HG02798 (cell line): ENCODE data around the gene TCF7.
A peak's percentile ranks its signal among the peaks of the same experiment; 100 is the strongest.

Experiments used
- ATAC-seq: cut with Tn5 transposase; IDR thresholded peaks from one replicate; pipeline ENCODE4 v1.9.1; 2021; ENCODE audit warnings: mild to moderate bottlenecking; ENCODE audit not compliant: unreplicated experiment, poor library complexity

TCF7 gene

GRCh38 chr5:134174841-134175839 is 60.7 kb downstream of the TCF7 start:
- no peak for ATAC-seq

GRCh38 chr5:134175921-134176510 is 61.5 kb downstream of the TCF7 start:
- peak; percentile 25 for ATAC-seq

GRCh38 chr5:134176511-134177368 is 62.3 kb downstream of the TCF7 start, which contains the start of gene SKP1:
Gene SKP1, minus strand, starts transcription at chr5:134176950. Its CDS starts 2,928 bp downstream, at chr5:134174022.
- peak; percentile 79 for ATAC-seq

- ATAC-seq = no peak
Observed at GRCh38 chr5:134177369-134178095, 63.1 kb downstream of the TCF7 start.

GRCh38 chr5:134178096-134178419 is 63.6 kb downstream of the TCF7 start:
- no peak for ATAC-seq

- no peak for ATAC-seq
Observed at GRCh38 chr5:134183481-134183880, 69.0 kb downstream of the TCF7 start.

GRCh38 chr5:134184155-134185135 is 70.0 kb downstream of the TCF7 start:
- peak; percentile 85 for ATAC-seq

GRCh38 chr5:134188092-134188491 is 73.6 kb downstream of the TCF7 start:
- no peak for ATAC-seq

- no peak for ATAC-seq
Observed at GRCh38 chr5:134189031-134189430, 74.5 kb downstream of the TCF7 start.

GRCh38 chr5:134195666-134196065 is 81.2 kb downstream of the TCF7 start:
- no peak for ATAC-seq
